Measurements from ENCODE around the gene PSAPL1. TPM values are rescaled to one million over a fixed set of nuclear protein-coding genes. Genes with fewer than 3 reads are reported as not detected.

PSAPL1 gene
- total and polyA plus RNA-seq, 4 donors, result not detected

- H3K4me1 ChIP-seq (ENCODE audit: control insufficient read depth in 4 of 4, insufficient read depth in 4 of 4, low read length in 3 of 4), result no peaks in the 10 kb centered on the region
- H3K27me3 ChIP-seq (ENCODE audit: control insufficient read depth in 4 of 4, insufficient read depth in 4 of 4, low read length in 3 of 4), result no peaks in the 10 kb centered on the region
- no peak overlapping the region for H3K4me3 ChIP-seq (ENCODE audit: low read depth in 1 of 3, low read length in 3 of 3)
- no peak for TF ChIP-seq RXRA (IDR thresholded peaks at IDR 0.05)
- no peak for TF ChIP-seq FOXA1 (IDR thresholded peaks at IDR 0.05)
- TF ChIP-seq CTCF (IDR thresholded peaks at IDR 0.05; ENCODE audit: low read depth, low read length, missing input control), result no peak
- no peak for TF ChIP-seq RAD21 (IDR thresholded peaks at IDR 0.05)
- 83% methylated on average over 17 of the region's 17 CpGs for WGBS
- no peaks in the 10 kb centered on the region for H3K9me3 ChIP-seq (ENCODE audit: control insufficient read depth in 4 of 4, low read length in 3 of 4)
- no peaks in the 10 kb centered on the region for H3K36me3 ChIP-seq (ENCODE audit: control insufficient read depth in 4 of 4, insufficient read depth in 3 of 4, low read depth in 1 of 4, low read length in 3 of 4)
- no peak for DNase-seq (ENCODE audit: low spot score)
- H3K27ac ChIP-seq (ENCODE audit: low read depth in 1 of 2, low read length in 2 of 2), result no peak overlapping the region
- no peak overlapping the region for H3K9ac ChIP-seq (ENCODE audit: low read depth in 1 of 2, low read length in 2 of 2)
Observed at GRCh38 chr4:7429601-7430078, 5.1 kb downstream of the PSAPL1 start.

- Histone ChIP-seq H3K9ac (ENCODE audit: low read depth in 1 of 2, low read length in 2 of 2) (no peak overlapping the region), H3K36me3 (ENCODE audit: control insufficient read depth in 4 of 4, insufficient read depth in 3 of 4, low read depth in 1 of 4, low read length in 3 of 4) (no peaks in the 10 kb centered on the region), H3K4me1 (ENCODE audit: control insufficient read depth in 4 of 4, insufficient read depth in 4 of 4, low read length in 3 of 4) (no peaks in the 10 kb centered on the region), H3K27me3 (ENCODE audit: control insufficient read depth in 4 of 4, insufficient read depth in 4 of 4, low read length in 3 of 4) (no peaks in the 10 kb centered on the region), H3K4me3 (ENCODE audit: low read depth in 1 of 3, low read length in 3 of 3) (no peak overlapping the region), H3K9me3 (ENCODE audit: control insufficient read depth in 4 of 4, low read length in 3 of 4) (no peaks in the 10 kb centered on the region), H3K27ac (ENCODE audit: low read depth in 1 of 2, low read length in 2 of 2) (no peak overlapping the region)
- no peak for TF ChIP-seq HNF4A (conservative IDR thresholded peaks at IDR 0.05)
- no peak for TF ChIP-seq ATF3 (IDR thresholded peaks at IDR 0.05)
- TF ChIP-seq NR2F2 (IDR thresholded peaks at IDR 0.05), result no peak
- TF ChIP-seq SP1 (IDR thresholded peaks at IDR 0.05), result no peak
- no peak for TF ChIP-seq HNF4G (IDR thresholded peaks at IDR 0.05)
- TF ChIP-seq JUND (IDR thresholded peaks at IDR 0.05), result no peak
- TF ChIP-seq YY1 (IDR thresholded peaks at IDR 0.05), result no peak
- TF ChIP-seq GABPA (IDR thresholded peaks at IDR 0.05 in 1 of 2, conservative IDR thresholded peaks at IDR 0.05 in 1 of 2), result no peak
- no peak for TF ChIP-seq EGR1 (IDR thresholded peaks at IDR 0.05; ENCODE audit: low read depth in 2 of 2)
- TF ChIP-seq ZBTB33 (IDR thresholded peaks at IDR 0.05), result no peak
- no peak for TF ChIP-seq CTCF (IDR thresholded peaks at IDR 0.05; ENCODE audit: low read depth, low read length, missing input control)
- TF ChIP-seq MAX (IDR thresholded peaks at IDR 0.05), result no peak
- TF ChIP-seq RXRA (IDR thresholded peaks at IDR 0.05), result no peak
- TF ChIP-seq REST (IDR thresholded peaks at IDR 0.05), result no peak
- 95% methylated on average over 9 of the region's 9 CpGs for WGBS
- no peak for DNase-seq (ENCODE audit: low spot score)
Observed at GRCh38 chr4:7429069-7429416, 5.7 kb downstream of the PSAPL1 start.

Data from liver (tissue), 9 donors.